A204.1 (cell line): ENCODE data around the gene SF1.

Experiments
- FAIRE-seq: peaks from 2 replicates; lab custom pipeline; 2012; peaks lifted over from hg19 to GRCh38; lab: Jason Lieb, UNC

SF1 gene

DNA sequence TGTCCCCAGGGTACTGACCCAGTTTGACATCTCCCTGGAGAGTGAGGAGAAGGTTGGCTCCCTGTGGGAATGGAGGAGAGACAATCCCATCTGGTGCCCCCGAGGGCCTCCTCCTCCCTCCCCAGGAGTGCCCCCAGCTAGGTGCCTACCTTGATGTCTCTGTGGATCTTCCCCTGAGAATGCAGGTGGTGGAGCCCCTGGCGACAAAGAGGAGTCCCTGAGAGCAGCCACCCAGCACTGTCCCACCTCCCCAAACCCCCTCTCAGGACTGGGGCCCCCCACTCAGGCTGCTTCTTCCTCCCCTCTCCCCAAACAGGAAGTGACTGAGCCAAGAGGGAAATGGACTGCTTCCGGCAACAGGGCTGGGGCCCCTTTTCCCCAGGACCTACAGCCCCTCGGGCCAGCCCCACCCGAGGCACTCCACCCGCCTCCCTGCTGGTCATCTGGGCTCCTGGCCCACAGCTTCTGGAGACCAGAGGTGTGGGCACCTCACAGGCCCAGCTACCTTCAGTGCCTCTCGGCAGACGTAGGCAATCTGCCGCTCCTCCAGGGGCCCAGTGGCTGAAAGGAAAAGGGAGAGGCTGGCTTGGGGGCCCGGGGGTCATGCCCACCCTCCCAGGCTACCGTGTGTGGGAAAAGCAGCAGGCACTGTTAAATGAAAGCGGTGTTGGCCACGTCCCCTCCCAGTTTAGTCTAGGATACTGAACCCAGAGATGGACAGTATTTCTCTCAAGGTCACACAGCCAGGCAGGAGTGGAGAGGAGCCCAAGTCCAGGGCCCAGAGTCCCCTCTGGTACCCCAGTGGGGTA is 23.4 kb upstream of the SF1 start:
- no peak for FAIRE-seq

- no peak for FAIRE-seq
Observed at GRCh38 chr11:64801158-64801464, 22.8 kb upstream of the SF1 start.

DNA sequence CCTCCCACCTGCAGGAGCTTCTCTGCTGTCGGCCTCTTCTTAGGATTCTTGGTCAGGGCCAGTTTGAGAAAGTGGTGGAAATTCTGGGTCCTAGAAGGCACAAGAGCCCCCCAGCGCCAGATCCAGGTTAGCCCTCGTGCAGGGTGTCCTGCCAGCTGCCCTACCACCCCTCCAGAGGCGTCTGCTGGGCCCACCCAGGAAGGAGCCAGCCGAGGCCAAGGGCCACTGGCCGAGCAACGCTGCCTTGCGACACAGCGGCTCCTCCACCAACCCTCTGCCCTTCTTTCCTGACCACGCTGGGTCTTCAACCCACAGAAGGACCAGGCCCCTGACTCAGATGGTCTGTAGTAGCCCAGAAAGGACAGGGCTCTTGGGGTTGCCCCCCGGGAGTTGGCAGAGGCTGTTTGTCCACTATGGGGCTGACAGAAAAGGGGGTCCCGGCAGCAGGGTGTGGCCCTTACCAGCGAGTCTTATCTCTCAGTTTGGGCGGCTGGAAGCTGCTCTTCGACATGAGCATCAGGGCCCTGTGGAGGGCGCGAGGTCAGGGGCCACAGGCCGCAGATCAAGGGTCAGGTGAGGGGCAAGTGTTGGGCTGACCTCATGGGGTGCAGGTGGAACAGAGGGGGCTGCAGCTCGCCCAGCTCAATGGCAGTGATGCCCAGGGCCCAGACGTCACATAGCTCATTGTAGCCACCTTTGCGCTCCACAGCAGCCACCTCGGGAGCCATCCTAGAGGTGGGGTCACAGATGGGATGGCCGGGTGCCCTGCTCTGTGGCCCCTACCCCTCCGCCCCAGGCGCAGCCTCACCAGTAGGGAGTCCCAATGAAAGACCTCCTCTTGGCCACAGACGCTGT is 22.2 kb upstream of the SF1 start:
- no peak for FAIRE-seq

- FAIRE-seq: no peak
Observed at GRCh38 chr11:64799623-64800302, 21.4 kb upstream of the SF1 start.

- no peak for FAIRE-seq
Observed at GRCh38 chr11:64799256-64799622, 20.9 kb upstream of the SF1 start.

GRCh38 chr11:64796757-64797541 is 18.6 kb upstream of the SF1 start:
- no peak for FAIRE-seq

GRCh38 chr11:64796047-64796756 is 17.9 kb upstream of the SF1 start:
- no peak for FAIRE-seq

- FAIRE-seq: no peak
Observed at GRCh38 chr11:64794526-64794925, 16.2 kb upstream of the SF1 start.

GRCh38 chr11:64793271-64794160 is 15.2 kb upstream of the SF1 start:
- no peak for FAIRE-seq

GRCh38 chr11:64792482-64792881 is 14.1 kb upstream of the SF1 start:
- no peak for FAIRE-seq

GRCh38 chr11:64791781-64792291 is 13.5 kb upstream of the SF1 start:
- no peak for FAIRE-seq

GRCh38 chr11:64790205-64791095 is 12.1 kb upstream of the SF1 start:
- FAIRE-seq: no peak

DNA sequence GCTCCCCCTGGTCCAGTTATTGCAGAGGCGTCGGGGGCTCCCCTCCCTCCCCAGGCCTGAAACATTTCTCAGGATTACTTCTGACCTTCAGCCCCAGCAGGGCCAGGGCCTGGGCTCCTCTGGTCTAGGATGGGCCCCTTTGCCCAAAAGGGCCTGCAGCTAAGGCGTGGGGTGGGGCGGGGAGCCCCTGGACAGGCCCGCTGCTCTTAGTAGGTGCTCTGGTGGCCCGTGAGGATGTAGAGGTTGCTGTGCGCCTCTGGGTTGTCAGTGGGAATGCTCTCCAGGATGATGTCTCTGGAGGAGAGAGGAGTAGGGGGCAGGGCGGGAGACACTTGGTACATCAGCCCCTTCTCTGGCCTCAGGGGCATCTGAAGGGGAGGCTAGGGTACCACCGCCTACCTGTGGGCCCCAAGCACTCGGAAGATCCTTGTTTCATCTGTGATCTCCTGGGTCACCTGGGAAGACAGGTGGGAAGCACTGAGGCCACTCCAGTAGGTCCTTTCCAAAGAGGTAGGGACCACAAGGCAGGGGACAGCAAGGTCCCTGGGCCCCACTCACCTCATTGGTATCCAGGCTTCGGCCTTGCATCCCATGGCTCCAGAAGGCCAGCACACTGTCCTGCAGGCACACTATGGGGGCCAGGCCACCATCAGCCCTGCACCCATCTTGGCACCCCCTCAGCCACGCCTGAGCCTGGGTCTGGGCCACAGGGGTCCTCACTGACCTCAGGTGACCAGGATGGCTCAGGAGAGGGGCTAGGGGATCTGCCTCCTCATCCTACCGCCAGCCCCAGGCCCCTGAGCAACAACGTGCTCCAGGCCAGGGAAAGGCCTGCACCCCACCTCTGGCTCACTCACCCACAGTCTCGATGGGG is 11.2 kb upstream of the SF1 start:
- FAIRE-seq: no peak

GRCh38 chr11:64788321-64789215 is 10.2 kb upstream of the SF1 start:
- no peak for FAIRE-seq

DNA sequence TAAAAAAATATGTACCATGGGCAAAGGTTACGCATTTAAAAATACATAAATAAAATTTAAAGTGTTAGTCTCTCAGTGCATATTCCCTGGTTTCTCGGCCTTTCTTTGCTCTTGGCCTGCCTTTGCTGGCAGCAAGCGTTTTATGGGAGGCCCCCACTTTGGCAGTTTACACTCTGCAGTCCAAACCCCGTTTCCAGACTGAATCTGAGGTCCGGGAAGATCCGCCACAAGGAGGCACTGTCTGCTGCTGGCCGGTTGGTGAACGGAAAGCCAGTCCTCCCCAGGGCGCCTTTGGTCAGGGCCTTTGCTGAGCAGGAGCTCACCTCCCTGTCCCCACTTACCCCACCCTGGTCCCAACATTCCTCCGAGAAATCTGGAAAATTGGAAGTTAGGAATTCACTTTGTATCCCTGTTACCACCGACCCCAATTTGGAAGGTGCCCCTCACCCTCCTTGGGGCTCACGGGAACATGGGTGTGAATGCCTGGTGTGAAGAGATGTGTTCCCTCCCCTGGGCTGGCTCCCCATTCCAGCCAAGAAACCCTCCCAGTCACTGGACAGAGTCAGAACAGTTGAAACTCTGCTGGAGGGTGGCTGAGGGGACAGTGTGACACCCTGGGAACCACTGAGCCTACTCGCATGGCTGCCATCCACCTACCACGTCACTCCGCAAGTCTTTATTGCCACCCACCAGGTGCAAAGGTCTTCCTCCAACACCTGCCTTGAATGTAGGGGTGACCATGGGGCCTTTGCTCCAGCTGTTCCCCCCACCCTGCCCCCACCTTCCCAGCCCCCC is 9.4 kb upstream of the SF1 start:
- no peak for FAIRE-seq

- no peak for FAIRE-seq
Observed at GRCh38 chr11:64786308-64786707, 8.0 kb upstream of the SF1 start.
